Ishikawa (cell line): ENCODE measurements around the gene GALNT10.

Experiments
- CEBPB ChIP-seq: IDR thresholded peaks from 2 replicates; pipeline ENCODE4 v1.6.1; 2012
- EP300 ChIP-seq: IDR thresholded peaks from 2 replicates; pipeline ENCODE4 v1.6.1; 2012; ENCODE audit warnings: borderline replicate concordance
- RAD21 ChIP-seq: IDR thresholded peaks from 2 replicates; pipeline ENCODE4 v1.6.1; 2012; ENCODE audit warnings: low read depth
- TAF1 ChIP-seq: IDR thresholded peaks from 2 replicates; pipeline ENCODE4 v1.6.1; 2012; ENCODE audit warnings: low read depth, mild to moderate bottlenecking
- YY1 ChIP-seq: IDR thresholded peaks from 2 replicates; pipeline ENCODE4 v1.6.1; 2012; ENCODE audit warnings: low read depth
- TF ChIP-seq, protein P1 (sequence below): IDR thresholded peaks from 2 replicates; pipeline ENCODE4 v1.6.1; 2012; ENCODE audit warnings: low read depth, mild to moderate bottlenecking
- TF ChIP-seq, protein P2 (sequence below): IDR thresholded peaks from 2 replicates; pipeline ENCODE4 v1.6.1; 2012
- TF ChIP-seq, protein P3 (sequence below): IDR thresholded peaks from 2 replicates; pipeline ENCODE4 v1.6.1; 2012

DNA sequence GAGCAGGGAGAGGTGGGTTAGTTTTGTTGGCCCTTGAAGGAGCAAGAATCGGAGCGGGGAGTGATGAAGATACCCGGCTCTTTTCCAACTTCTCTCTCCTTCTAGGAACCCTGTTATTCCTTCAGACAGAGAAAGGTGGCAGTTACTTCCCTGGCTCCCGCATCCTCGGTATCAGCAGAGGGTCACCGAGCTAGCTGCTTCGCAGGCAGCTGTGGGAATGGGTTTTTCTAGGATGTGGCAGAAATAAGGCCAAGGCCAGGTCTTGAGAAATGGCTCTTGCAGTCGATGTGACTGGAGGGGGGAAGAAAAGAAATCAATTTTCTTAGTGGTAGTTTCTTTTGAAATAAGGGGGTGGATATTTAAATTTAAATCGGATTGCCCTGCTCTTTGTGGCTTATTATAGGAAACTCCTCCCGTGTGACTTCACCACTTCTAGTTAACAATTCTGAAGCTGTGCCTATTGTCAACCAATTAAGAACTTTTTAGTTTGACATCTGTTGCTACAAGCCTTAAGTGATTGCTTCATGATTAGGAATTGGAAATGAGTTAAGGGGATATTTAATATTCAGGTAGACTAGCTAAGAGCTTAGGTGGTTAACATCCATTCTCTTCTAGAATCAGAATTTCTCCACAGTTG lies 256.7 kb downstream of the GALNT10 start:
- TF ChIP-seq, protein P1, sequence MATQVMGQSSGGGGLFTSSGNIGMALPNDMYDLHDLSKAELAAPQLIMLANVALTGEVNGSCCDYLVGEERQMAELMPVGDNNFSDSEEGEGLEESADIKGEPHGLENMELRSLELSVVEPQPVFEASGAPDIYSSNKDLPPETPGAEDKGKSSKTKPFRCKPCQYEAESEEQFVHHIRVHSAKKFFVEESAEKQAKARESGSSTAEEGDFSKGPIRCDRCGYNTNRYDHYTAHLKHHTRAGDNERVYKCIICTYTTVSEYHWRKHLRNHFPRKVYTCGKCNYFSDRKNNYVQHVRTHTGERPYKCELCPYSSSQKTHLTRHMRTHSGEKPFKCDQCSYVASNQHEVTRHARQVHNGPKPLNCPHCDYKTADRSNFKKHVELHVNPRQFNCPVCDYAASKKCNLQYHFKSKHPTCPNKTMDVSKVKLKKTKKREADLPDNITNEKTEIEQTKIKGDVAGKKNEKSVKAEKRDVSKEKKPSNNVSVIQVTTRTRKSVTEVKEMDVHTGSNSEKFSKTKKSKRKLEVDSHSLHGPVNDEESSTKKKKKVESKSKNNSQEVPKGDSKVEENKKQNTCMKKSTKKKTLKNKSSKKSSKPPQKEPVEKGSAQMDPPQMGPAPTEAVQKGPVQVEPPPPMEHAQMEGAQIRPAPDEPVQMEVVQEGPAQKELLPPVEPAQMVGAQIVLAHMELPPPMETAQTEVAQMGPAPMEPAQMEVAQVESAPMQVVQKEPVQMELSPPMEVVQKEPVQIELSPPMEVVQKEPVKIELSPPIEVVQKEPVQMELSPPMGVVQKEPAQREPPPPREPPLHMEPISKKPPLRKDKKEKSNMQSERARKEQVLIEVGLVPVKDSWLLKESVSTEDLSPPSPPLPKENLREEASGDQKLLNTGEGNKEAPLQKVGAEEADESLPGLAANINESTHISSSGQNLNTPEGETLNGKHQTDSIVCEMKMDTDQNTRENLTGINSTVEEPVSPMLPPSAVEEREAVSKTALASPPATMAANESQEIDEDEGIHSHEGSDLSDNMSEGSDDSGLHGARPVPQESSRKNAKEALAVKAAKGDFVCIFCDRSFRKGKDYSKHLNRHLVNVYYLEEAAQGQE, result no peak
- no peak for TF ChIP-seq EP300
- TF ChIP-seq, protein P2, sequence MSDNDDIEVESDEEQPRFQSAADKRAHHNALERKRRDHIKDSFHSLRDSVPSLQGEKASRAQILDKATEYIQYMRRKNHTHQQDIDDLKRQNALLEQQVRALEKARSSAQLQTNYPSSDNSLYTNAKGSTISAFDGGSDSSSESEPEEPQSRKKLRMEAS, result no peak
- TF ChIP-seq TAF1, result no peak
- no peak for TF ChIP-seq CEBPB
- no peak for TF ChIP-seq RAD21
- no peak for TF ChIP-seq YY1
- TF ChIP-seq, protein P3, sequence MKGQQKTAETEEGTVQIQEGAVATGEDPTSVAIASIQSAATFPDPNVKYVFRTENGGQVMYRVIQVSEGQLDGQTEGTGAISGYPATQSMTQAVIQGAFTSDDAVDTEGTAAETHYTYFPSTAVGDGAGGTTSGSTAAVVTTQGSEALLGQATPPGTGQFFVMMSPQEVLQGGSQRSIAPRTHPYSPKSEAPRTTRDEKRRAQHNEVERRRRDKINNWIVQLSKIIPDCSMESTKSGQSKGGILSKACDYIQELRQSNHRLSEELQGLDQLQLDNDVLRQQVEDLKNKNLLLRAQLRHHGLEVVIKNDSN, result no peak
